Uterus (tissue), 2 donors: ENCODE results near the gene RTL5.

Source experiments
- POLR2A ChIP-seq, 2 donors: fragments of 450-650 bp; IDR thresholded peaks; one replicate each; pipeline ENCODE4 v1.6.1; 2016; ENCODE audit warnings: antibody characterized with exemption in 2 of 2, mild to moderate bottlenecking in 1 of 2, moderate library complexity in 1 of 2
- TF ChIP-seq, protein P1 (sequence below), 4 experiments: fragments of 200-600 bp in 2 of 4; fragments of 450-650 bp in 2 of 4; sonication (generic) in 2 of 4; IDR thresholded peaks; one replicate each; pipeline ENCODE4 v1.5.1; 2016 to 2019; ENCODE audit warnings: antibody characterized with exemption in 4 of 4, mild to moderate bottlenecking in 2 of 4, moderate library complexity in 1 of 4

DNA sequence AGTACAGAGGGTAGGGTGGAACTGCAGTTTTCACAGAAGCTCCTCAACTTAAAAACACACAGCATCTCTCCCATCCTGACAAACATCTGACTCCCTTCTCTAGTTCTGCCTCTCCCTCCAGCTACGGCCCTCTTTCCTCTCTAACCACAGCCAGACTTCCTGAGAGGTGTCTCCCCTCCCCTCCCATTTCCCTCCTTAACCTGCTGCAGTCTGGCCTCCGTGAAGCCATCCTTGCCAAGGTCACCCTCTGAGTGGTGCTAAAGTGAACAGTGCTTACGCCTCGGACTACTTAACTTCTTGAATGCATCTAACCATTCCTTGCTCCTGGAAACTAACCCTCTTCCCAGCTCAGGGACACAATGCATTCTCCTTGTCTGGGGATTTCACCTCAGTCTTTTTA lies 53.3 kb downstream of the RTL5 start:
- TF ChIP-seq, protein P1, sequence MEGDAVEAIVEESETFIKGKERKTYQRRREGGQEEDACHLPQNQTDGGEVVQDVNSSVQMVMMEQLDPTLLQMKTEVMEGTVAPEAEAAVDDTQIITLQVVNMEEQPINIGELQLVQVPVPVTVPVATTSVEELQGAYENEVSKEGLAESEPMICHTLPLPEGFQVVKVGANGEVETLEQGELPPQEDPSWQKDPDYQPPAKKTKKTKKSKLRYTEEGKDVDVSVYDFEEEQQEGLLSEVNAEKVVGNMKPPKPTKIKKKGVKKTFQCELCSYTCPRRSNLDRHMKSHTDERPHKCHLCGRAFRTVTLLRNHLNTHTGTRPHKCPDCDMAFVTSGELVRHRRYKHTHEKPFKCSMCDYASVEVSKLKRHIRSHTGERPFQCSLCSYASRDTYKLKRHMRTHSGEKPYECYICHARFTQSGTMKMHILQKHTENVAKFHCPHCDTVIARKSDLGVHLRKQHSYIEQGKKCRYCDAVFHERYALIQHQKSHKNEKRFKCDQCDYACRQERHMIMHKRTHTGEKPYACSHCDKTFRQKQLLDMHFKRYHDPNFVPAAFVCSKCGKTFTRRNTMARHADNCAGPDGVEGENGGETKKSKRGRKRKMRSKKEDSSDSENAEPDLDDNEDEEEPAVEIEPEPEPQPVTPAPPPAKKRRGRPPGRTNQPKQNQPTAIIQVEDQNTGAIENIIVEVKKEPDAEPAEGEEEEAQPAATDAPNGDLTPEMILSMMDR (IDR thresholded peaks at IDR 0.05) = no peak
- TF ChIP-seq POLR2A (IDR thresholded peaks at IDR 0.05) = no peak
